ENCODE data around the gene PLIN3.

GRCh38 chr19:4873930-4874329, 6.5 kb upstream of the PLIN3 start:
- no peak for TF ChIP-seq CTCF (IDR thresholded peaks at IDR 0.05)
- TF ChIP-seq POLR2A (IDR thresholded peaks at IDR 0.05) = no peak
